Measurements from ENCODE around the gene TAF3.

- TF ChIP-seq CTCF (IDR thresholded peaks at IDR 0.05; ENCODE audit: insufficient read depth, low read length, poor library complexity, severe bottlenecking) (no peak), EZH2phosphoT487 (conservative IDR thresholded peaks at IDR 0.05; ENCODE audit: low read length) (no peak)
These were observed 13.8 kb downstream of the TAF3 start for GRCh38 chr10:7832060-7832459.

All from SU-DHL-6 (cell line).